ENCODE results near the gene RAB3GAP1. TPM values are rescaled to one million over a fixed set of nuclear protein-coding genes. Genes with fewer than 3 reads are reported as not detected.

The RAB3GAP1 gene
- total RNA-seq, 2 experiments from 2014 or later, result 10.3 to 10.7 TPM

DNA sequence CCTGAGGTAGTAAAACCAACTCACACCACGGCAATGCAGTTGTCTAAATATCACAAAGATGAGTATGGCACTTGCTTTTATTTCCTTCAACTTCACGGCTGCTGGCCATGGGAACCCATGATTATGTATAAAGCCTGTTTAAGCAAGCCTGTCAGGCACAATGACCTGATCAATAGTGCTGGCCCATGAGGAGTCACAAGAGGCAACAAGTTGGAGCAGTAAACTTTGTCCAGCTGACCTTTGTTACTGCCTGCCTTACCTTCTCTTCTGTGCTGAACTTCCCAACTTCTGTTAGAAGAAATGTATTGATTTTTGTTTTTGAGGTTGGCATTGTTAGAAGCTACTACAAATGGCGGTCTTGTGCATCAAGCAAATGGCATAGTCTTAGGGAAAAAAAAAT, 151.9 kb downstream of the RAB3GAP1 start:
- DNase-seq (no peak), ATAC-seq (no peak)
- POLR2A ChIA-PET, result no interaction called here
- Mint-ChIP-seq H3K4me3 (no peak overlapping the region), H3K36me3 (ENCODE audit: low read depth) (no peaks in the 10 kb centered on the region), H3K27me3 (ENCODE audit: low read depth) (no peaks in the 10 kb centered on the region), H3K27ac (no peak overlapping the region), H3K4me1 (ENCODE audit: low read depth) (no peaks in the 10 kb centered on the region), H3K9me3 (ENCODE audit: insufficient read depth) (no peaks in the 10 kb centered on the region)
- CTCF ChIA-PET, result interaction anchor here (0.6 kb wide), 1 partner anchor 112 kb away, joined by 3 read pairs; no protein-coding TSS in a partner anchor

- Mint-ChIP-seq H3K27me3 (ENCODE audit: low read depth) (no peaks in the 10 kb centered on the region), H3K36me3 (ENCODE audit: low read depth) (no peaks in the 10 kb centered on the region), H3K27ac (no peak overlapping the region), H3K4me3 (no peak overlapping the region), H3K9me3 (ENCODE audit: insufficient read depth) (no peaks in the 10 kb centered on the region), H3K4me1 (ENCODE audit: low read depth) (no peaks in the 10 kb centered on the region)
- ChIA-PET CTCF (interaction anchor here (1.0 to 2.2 kb wide), 2 partner anchors 10 to 34 kb away, joined by 3 to 7 read pairs; no protein-coding TSS in a partner anchor), POLR2A (no interaction called here)
- ATAC-seq (no peak), DNase-seq (no peak)
Observed at GRCh38 chr2:135208016-135208415, 155.9 kb downstream of the RAB3GAP1 start.

GRCh38 chr2:135212757-135213156, 160.7 kb downstream of the RAB3GAP1 start:
- no peak for DNase-seq
- POLR2A ChIA-PET, result no interaction called here
- Mint-ChIP-seq H3K4me1 (ENCODE audit: low read depth) (no peaks in the 10 kb centered on the region), H3K27ac (no peak overlapping the region), H3K9me3 (ENCODE audit: insufficient read depth) (no peaks in the 10 kb centered on the region), H3K36me3 (ENCODE audit: low read depth) (no peaks in the 10 kb centered on the region), H3K4me3 (no peak overlapping the region), H3K27me3 (ENCODE audit: low read depth) (no peaks in the 10 kb centered on the region)
- no peak for ATAC-seq
- CTCF ChIA-PET, result interaction anchor here (1.5 kb wide), 1 partner anchor 209 kb away, joined by 5 read pairs; no protein-coding TSS in a partner anchor

- ATAC-seq (no peak), DNase-seq (no peak)
- H3K27ac Mint-ChIP-seq, result no peak overlapping the region
- H3K36me3 Mint-ChIP-seq (ENCODE audit: low read depth), result no peaks in the 10 kb centered on the region
- no peaks in the 10 kb centered on the region for H3K27me3 Mint-ChIP-seq (ENCODE audit: low read depth)
- H3K9me3 Mint-ChIP-seq (ENCODE audit: insufficient read depth), result no peaks in the 10 kb centered on the region
- ChIA-PET CTCF (no interaction called here), POLR2A (no interaction called here)
- H3K4me3 Mint-ChIP-seq, result no peak overlapping the region
- no peaks in the 10 kb centered on the region for H3K4me1 Mint-ChIP-seq (ENCODE audit: low read depth)
Observed at GRCh38 chr2:135218426-135218825, 166.3 kb downstream of the RAB3GAP1 start.

DNA sequence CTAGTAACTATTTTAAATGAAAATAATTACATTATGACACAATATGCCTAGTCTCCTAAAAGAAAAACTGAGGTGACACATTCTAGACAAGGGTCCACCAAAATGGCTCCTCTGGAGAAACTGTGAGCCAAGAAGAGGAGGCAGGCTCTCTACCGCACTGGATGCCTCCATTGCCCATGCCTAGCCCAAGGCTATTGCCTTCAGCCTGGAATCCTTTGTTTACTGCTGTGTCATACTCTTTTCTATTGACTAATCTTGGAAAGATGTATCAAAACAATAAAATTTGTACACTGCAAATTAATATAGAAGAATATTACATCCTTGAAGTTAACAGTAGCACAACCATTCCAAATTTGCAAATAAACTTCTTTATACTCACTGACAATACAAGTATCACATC, 167.1 kb downstream of the RAB3GAP1 start:
- Mint-ChIP-seq H3K4me3 (no peak overlapping the region), H3K27me3 (ENCODE audit: low read depth) (no peaks in the 10 kb centered on the region), H3K36me3 (ENCODE audit: low read depth) (no peaks in the 10 kb centered on the region), H3K27ac (no peak overlapping the region), H3K4me1 (ENCODE audit: low read depth) (no peaks in the 10 kb centered on the region), H3K9me3 (ENCODE audit: insufficient read depth) (no peaks in the 10 kb centered on the region)
- ATAC-seq (no peak), DNase-seq (no peak)
- CTCF ChIA-PET, result no interaction called here
- POLR2A ChIA-PET, result no interaction called here

Other genes starting within 250 kb of the RAB3GAP1 start
- gene ACMSD, start 213.7 kb upstream of the RAB3GAP1 start, total RNA-seq, result not detected
- gene CCNT2, start 133.5 kb upstream of the RAB3GAP1 start, total RNA-seq, result 10 to 100 TPM; 37.7 to 38.0 TPM
- not detected for gene MAP3K19, start 4.8 kb upstream of the RAB3GAP1 start, total RNA-seq

Measured in activated CD8-positive, alpha-beta T cell treated with anti-CD3 and anti-CD28 coated beads, Interleukin-2, amount 10 ng/mL, durations not matched to agents 7 days and 5 days (primary cell).